AG04450 (cell line): ENCODE data around the gene C11orf65. TPM values are rescaled to one million over a fixed set of nuclear protein-coding genes. Genes with fewer than 3 reads are reported as not detected.

Experiments
- CTCF ChIA-PET: fragments of 300-600, 350-600 bp; formaldehyde crosslinking; extraction: SDS; loops from one replicate; lab custom pipeline; 2022; ENCODE audit warnings: antibody characterized with exemption, inconsistent platforms; lab: Charles Lee
- POLR2A ChIA-PET: fragments of 350-600 bp; formaldehyde crosslinking; extraction: SDS; loops from one replicate; lab custom pipeline; 2021; ENCODE audit warnings: antibody characterized with exemption, inconsistent platforms; lab: Yijun Ruan, JAX
- DNase-seq: peaks from one replicate; pipeline ENCODE4 v3.0.0-alpha.2; 2011; ENCODE audit warnings: low read depth, low spot score
- H3K27ac ChIP-seq: one replicate; pipeline ENCODE4 v1.5.1; 2012; ENCODE audit warnings: low read depth, low read length, control low read depth
- H3K27me3 ChIP-seq: one replicate; pipeline ENCODE4 v1.6.0; 2012; ENCODE audit warnings: low read length; ENCODE audit not compliant: control insufficient read depth, insufficient read depth
- H3K4me3 ChIP-seq: 2 replicates; pipeline ENCODE4 v1.5.1; 2011; ENCODE audit warnings: mild to moderate bottlenecking, low read depth, low read length, control low read depth
- H3K9me3 ChIP-seq: 2 replicates; pipeline ENCODE4 v1.5.1; 2012; ENCODE audit warnings: low read length; ENCODE audit not compliant: control insufficient read depth, insufficient read depth
- CTCF ChIP-seq: IDR thresholded peaks from 2 replicates; pipeline ENCODE4 v1.5.1; 2011; ENCODE audit warnings: low read depth, low read length, control low read depth, inconsistent platforms
- polyA minus RNA-seq: library from RNA; depleted of rRNA, polyadenylated mRNA; stranded (reverse); fragments of >200 nt; gene quantifications from 2 replicates; pipeline ENCODE4 v1.2.3, GENCODE V29; 2011; rRNA and poly(A)+ RNA removed
- polyA plus RNA-seq: library from polyadenylated mRNA; depleted of rRNA; stranded (reverse); fragments of >200 nt; gene quantifications from 2 replicates; pipeline ENCODE4 v1.2.3, GENCODE V29; 2011; rRNA removed

The C11orf65 gene
- polyA plus RNA-seq (0.16 and 0.63 TPM in 2 replicates), polyA minus RNA-seq (0.26 TPM in 1 of 2 replicates, not detected in the other)

GRCh38 chr11:108467091-108467823 is at the start of gene C11orf65:
C11orf65 (minus strand) TSS chr11:108467529; CDS start chr11:108461559, 5,970 bp downstream.
- Histone ChIP-seq H3K4me3 (peak within 1 kb of the TSS; percentile 85), H3K9me3 (no peaks in the 10 kb centered on the region), H3K27ac (peak within 1 kb of the TSS; percentile 99), H3K27me3 (no peaks in the 10 kb centered on the region)
- ChIA-PET CTCF (no interaction called here), POLR2A (interaction anchor here (0.5 to 1.6 kb wide), 3 partner anchors 31 to 198 kb away, joined by 3 read pairs; partner anchors contain the start of genes DDX10 and POGLUT3)
- no peak for TF ChIP-seq CTCF
- DNase-seq: peak; percentile 90

- CTCF ChIA-PET: interaction anchor here (0.7 kb wide), 1 partner anchor 134 kb away, joined by 4 read pairs; no protein-coding TSS in a partner anchor
- Histone ChIP-seq H3K27me3 (no peaks in the 10 kb centered on the region), H3K9me3 (no peaks in the 10 kb centered on the region; the same call in 1 of the 2 replicates), H3K27ac (no peak overlapping the region), H3K4me3 (no peak overlapping the region)
- DNase-seq: no peak
- TF ChIP-seq CTCF: no peak
- POLR2A ChIA-PET: no interaction called here
These were observed 48.8 kb upstream of the C11orf65 start for GRCh38 chr11:108516125-108516524.

- H3K27me3 ChIP-seq: no peaks in the 10 kb centered on the region
These were observed 45.4 kb upstream of the C11orf65 start for GRCh38 chr11:108512708-108513107.

GRCh38 chr11:108511851-108512474 is 44.6 kb upstream of the C11orf65 start:
- CTCF ChIA-PET: no interaction called here
- Histone ChIP-seq H3K27me3 (no peaks in the 10 kb centered on the region), H3K4me3 (no peak overlapping the region), H3K9me3 (no peaks in the 10 kb centered on the region; the same call in 1 of the 2 replicates), H3K27ac (no peak overlapping the region)
- POLR2A ChIA-PET: no interaction called here
- no peak for TF ChIP-seq CTCF
- DNase-seq: no peak

More at GRCh38 chr11:108512708-108513107, 45.4 kb upstream of the C11orf65 start:
- DNase-seq: no peak
- ChIA-PET POLR2A (no interaction called here), CTCF (no interaction called here)
- no peak overlapping the region for H3K27ac ChIP-seq
- no peak for TF ChIP-seq CTCF
- no peak overlapping the region for H3K4me3 ChIP-seq
- H3K9me3 ChIP-seq: no peaks in the 10 kb centered on the region; the same call in 1 of the 2 replicates
